Measurements from ENCODE around the gene EFHD1. TPM values are rescaled to one million over a fixed set of nuclear protein-coding genes. Genes with fewer than 3 reads are reported as not detected.
"Not testable (repeated sequence)": the region's sequence is repeated elsewhere in the genome, so short reads cannot be mapped to it uniquely, and the experiment has no call there.

The EFHD1 gene
- total and polyA plus RNA-seq, 7 donors: 6.6 to 20.7 (median 10.0) TPM

DNA sequence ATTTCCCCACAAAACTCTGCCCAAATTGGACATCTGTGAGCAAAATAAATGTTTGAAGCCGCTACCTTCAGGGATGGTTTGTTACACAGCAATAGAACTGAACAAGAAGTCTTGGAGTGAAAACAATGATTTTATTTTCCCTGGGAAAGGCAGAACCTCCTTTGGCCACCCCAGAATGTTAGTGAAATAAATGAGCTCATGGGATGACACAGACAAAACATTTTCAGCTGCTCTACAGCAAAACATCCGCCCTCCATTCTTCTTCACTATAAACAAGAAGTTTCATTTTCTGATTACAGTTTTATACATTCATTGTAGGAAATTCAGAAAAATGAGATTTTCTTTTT, 4.3 kb upstream of the EFHD1 start:
- TF ChIP-seq, protein P1, sequence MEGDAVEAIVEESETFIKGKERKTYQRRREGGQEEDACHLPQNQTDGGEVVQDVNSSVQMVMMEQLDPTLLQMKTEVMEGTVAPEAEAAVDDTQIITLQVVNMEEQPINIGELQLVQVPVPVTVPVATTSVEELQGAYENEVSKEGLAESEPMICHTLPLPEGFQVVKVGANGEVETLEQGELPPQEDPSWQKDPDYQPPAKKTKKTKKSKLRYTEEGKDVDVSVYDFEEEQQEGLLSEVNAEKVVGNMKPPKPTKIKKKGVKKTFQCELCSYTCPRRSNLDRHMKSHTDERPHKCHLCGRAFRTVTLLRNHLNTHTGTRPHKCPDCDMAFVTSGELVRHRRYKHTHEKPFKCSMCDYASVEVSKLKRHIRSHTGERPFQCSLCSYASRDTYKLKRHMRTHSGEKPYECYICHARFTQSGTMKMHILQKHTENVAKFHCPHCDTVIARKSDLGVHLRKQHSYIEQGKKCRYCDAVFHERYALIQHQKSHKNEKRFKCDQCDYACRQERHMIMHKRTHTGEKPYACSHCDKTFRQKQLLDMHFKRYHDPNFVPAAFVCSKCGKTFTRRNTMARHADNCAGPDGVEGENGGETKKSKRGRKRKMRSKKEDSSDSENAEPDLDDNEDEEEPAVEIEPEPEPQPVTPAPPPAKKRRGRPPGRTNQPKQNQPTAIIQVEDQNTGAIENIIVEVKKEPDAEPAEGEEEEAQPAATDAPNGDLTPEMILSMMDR (IDR thresholded peaks at IDR 0.05): no peak
- 73 to 86% (median 82%) methylated on average over 2 of the region's 2 CpGs for WGBS, 3 donors
- H3K27ac ChIP-seq: peak overlapping the region; percentile 21
- no peaks in the 10 kb centered on the region for H3K9me3 ChIP-seq
- H3K4me1 ChIP-seq: peaks cover 7% of the 10 kb centered on the region
- H3K36me3 ChIP-seq (ENCODE audit: insufficient read depth in 1 of 2, low read depth in 1 of 2): no peaks in the 10 kb centered on the region
- intact Hi-C loops (cut with DNase I): no loop called here
- H3K27me3 ChIP-seq (ENCODE audit: insufficient read depth in 3 of 3, low read length in 2 of 3): peaks cover 0 to 33% (median 13%) of the 10 kb centered on the region in 3 donors
- DNase-seq (no peak), ATAC-seq (no peak)
- H3K4me3 ChIP-seq: no peak overlapping the region

DNA sequence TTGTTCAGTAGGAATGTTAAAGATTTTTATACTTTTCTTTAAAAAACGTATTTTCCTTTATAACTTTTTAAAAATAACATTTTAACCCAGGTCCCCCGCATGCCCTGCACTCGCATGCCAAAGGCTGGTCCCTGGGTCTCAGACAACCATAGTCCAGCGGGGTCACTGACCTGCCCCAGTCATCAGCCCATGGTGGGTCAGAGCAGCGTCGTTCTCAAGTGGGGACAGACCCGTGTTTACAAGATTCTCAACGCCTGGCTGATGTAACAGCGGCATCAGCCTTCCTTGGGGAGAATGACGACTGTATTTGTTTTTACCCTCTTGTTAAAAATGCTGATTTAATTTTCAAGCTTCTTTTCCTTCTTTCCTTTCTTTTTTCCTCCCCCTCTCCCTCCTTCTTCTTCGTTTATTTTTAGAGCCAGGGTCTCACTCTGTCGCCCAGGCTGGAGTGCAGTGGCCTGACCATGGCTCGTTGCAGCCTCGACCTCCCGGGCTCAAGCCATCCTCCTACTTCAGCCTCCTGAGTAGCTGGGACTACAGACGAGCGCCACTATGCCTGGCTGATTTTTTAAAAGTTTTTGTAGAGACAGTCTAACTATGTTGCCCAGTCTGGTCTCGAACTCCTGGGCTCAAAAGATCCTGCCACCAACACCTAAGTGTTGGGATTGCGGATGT, 1.0 kb upstream of the EFHD1 start:
- DNase-seq (peak in 1 of 2 donors; percentile 64), ATAC-seq (peak in 1 of 4 donors; percentile 35)
- Histone ChIP-seq H3K36me3 (ENCODE audit: insufficient read depth in 1 of 2, low read depth in 1 of 2) (no peaks in the 10 kb centered on the region), H3K27ac (peak overlapping the region; percentile 58), H3K9me3 (no peaks in the 10 kb centered on the region), H3K27me3 (ENCODE audit: insufficient read depth in 3 of 3, low read length in 2 of 3) (peaks cover 0 to 51% (median 20%) of the 10 kb centered on the region in 3 donors), H3K4me1 (peaks cover 7% of the 10 kb centered on the region), H3K4me3 (peak overlapping the region; percentile 72)
- WGBS, 3 donors: 50 to 54% (median 53%) methylated on average over 19 of the region's 19 CpGs
- TF ChIP-seq, protein P1 (IDR thresholded peaks at IDR 0.05): no peak
- intact Hi-C loops (cut with DNase I): no loop called here

DNA sequence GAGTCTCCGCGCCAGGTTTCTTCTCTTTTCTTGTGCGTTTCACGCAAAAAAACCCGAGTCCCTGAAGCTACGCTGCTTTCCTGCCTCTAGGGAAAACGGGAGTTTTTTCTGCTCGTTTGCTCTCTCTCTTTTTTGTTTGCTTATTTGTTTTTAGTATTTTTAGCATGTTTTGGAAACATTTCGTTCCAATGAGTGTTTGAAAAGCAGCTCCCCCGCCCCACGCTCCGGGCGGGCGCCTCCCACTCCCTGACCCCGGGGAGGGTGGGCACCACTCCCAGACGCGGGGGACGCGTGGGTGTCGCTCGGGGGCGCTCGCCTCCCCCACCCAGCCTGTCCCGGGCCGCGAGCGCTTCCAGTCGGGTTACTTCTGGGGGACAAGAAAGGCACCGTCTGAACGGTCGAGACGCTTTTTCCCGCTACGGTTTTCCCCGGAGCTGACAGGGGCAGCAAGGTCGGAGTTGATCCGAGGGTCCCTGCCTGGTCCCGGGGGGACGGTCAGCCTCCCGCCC, 446 bp upstream of the EFHD1 start:
- Histone ChIP-seq H3K4me3 (peak overlapping the region; percentile 72), H3K27me3 (ENCODE audit: insufficient read depth in 3 of 3, low read length in 2 of 3) (peaks cover 0 to 51% (median 20%) of the 10 kb centered on the region in 3 donors), H3K27ac (peak overlapping the region; percentile 58), H3K9me3 (no peaks in the 10 kb centered on the region), H3K4me1 (peaks cover 7% of the 10 kb centered on the region), H3K36me3 (ENCODE audit: insufficient read depth in 1 of 2, low read depth in 1 of 2) (no peaks in the 10 kb centered on the region)
- DNase-seq (peak; percentile 73 to 84), ATAC-seq (peak; percentile 45 to 68 (median 55))
- intact Hi-C loops (cut with DNase I): no loop called here
- 3 to 5% (median 4%) methylated on average over 40 of the region's 40 CpGs for WGBS, 3 donors
- TF ChIP-seq, protein P1 (IDR thresholded peaks at IDR 0.05): no peak

DNA sequence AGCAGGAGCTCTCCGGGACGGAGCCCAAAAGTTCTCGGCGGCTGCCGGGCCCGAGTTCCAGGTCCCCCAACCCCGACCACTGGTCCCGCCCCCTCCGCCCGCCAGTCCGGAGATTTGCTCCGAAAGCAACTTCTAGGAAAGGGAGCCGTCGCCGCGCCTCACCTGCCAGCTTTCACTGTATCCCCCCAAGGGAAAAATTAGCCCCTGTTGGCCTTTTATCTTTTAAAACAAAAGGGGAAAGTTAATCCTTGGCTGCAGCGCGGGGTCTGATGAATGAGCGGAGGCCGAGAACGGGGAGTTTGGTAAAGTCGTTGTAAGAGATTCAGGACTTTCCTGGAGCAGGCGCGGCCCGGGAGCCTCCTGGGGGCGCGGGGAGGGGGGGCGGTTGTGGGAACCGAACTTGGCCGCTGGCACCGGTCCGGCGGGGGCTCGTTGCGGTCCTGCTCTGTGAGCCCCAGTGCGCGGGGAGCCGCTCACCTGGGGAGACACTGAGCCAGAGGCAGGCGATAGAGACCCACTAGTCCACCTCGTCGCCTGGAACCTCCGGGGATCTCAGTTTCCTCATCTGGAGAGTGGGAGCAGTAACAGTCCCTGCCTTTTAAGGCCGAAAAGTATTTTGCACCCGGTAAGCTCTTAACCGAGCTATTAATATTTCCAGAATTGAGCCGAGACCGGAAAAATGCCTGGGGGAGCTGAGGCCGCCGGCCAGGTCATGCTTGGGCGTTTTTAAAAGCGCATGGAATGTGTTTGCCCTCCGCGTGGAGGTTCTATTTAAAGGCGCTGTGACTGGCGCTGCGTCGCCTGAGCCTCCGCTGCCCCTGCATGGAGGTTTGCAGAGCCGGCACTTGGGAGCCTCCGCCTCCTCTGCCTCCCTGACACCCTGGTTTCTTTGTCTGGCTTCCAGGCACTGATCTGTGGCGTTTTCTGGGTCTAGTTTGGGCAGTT, 1.1 kb downstream of the EFHD1 start:
- intact Hi-C loops (cut with DNase I): no loop called here
- TF ChIP-seq, protein P1 (IDR thresholded peaks at IDR 0.05): no peak

DNA sequence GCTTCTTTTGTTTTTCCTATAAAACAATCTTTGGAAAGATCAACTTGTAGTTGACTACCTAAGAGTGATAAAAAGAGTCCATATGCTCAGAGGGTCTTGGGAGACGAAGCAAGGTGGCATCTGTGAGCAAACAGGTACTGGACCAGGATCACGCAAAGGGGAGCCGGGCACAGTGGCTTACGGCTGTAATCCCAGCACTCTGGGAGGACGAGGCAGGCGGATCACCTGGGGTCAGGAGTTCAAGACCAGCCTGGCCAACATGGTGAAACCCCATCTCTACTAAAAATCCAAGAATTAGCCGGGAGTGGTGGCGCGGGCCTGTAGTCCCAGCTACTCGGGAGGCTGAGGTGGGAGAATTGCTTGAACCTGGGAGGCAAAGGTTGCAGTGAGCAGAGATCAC, 2.0 kb downstream of the EFHD1 start:
- H3K36me3 ChIP-seq (ENCODE audit: insufficient read depth in 1 of 2, low read depth in 1 of 2); H3K9me3 ChIP-seq; DNase-seq; H3K27ac ChIP-seq; ATAC-seq; intact Hi-C loops (cut with DNase I); H3K4me1 ChIP-seq: not testable (repeated sequence)
- Histone ChIP-seq H3K4me3 (peak overlapping the region; percentile 72), H3K27me3 (ENCODE audit: insufficient read depth in 3 of 3, low read length in 2 of 3) (peaks cover 0 to 51% (median 20%) of the 10 kb centered on the region in 3 donors)
- 94 to 97% (median 95%) methylated on average over 10 of the region's 10 CpGs for WGBS, 3 donors

More for the DNA sequence above, 1.1 kb downstream of the EFHD1 start:
- Histone ChIP-seq H3K36me3 (ENCODE audit: insufficient read depth in 1 of 2, low read depth in 1 of 2) (no peaks in the 10 kb centered on the region), H3K4me1 (peaks cover 7% of the 10 kb centered on the region), H3K4me3 (peak overlapping the region; percentile 72), H3K27me3 (ENCODE audit: insufficient read depth in 3 of 3, low read length in 2 of 3) (peaks cover 0 to 51% (median 20%) of the 10 kb centered on the region in 3 donors), H3K27ac (no peak overlapping the region), H3K9me3 (no peaks in the 10 kb centered on the region)
- DNase-seq: peak; percentile 24 to 62
- WGBS, 3 donors: 10 to 14% (median 12%) methylated on average over 57 to 61 of the region's 61 CpGs
- peak in 3 of 4 donors; percentile 36 to 64 (median 49) for ATAC-seq
